Neural cell (in vitro differentiated cells): Measurements from ENCODE around the gene SIAE. TPM values are rescaled to one million over a fixed set of nuclear protein-coding genes. Genes with fewer than 3 reads are reported as not detected.

Source experiments
- H2AFZ ChIP-seq: fragments of 200-600, 300-800 bp; sonication (generic), shearing (Covaris generic); 2 replicates; pipeline ENCODE4 v1.6.0; 2014; ENCODE audit warnings: low read depth, mild to moderate bottlenecking, antibody characterized with exemption, low read length, moderate library complexity
- H3F3A ChIP-seq: fragments of 200-600 bp; shearing (Covaris generic); 2 replicates; pipeline ENCODE4 v1.6.1; 2016; ENCODE audit warnings: mild to moderate bottlenecking, moderate library complexity, mixed read lengths, antibody characterized with exemption, low read length; ENCODE audit not compliant: insufficient read depth, poor library complexity, severe bottlenecking
- H3K27ac ChIP-seq: fragments of 200-600, 300-800 bp; sonication (generic), shearing (Covaris generic); 2 replicates; pipeline ENCODE4 v1.5.1; 2014; ENCODE audit warnings: mild to moderate bottlenecking, low read length, moderate library complexity
- H3K27me3 ChIP-seq: fragments of 300-800, 200-600 bp; sonication (generic), shearing (Covaris generic); 2 replicates; pipeline ENCODE4 v1.6.0; 2014; ENCODE audit warnings: mild to moderate bottlenecking, low read depth, low read length, moderate library complexity; ENCODE audit not compliant: insufficient read depth
- H3K36me3 ChIP-seq: fragments of 300-800, 200-600 bp; sonication (generic), shearing (Covaris generic); 2 replicates; pipeline ENCODE4 v1.5.1; 2014; ENCODE audit warnings: mild to moderate bottlenecking, antibody characterized with exemption, low read length, moderate library complexity; ENCODE audit not compliant: insufficient read depth
- H3K4me2 ChIP-seq: fragments of 300-800, 200-600 bp; sonication (generic), shearing (Covaris generic); 2 replicates; pipeline ENCODE4 v1.6.0; 2014; ENCODE audit warnings: mild to moderate bottlenecking, low read length
- H3K4me3 ChIP-seq: fragments of 300-800, 200-600 bp; sonication (generic), shearing (Covaris generic); 2 replicates; pipeline ENCODE4 v1.5.1; 2014; ENCODE audit warnings: mild to moderate bottlenecking, low read length, moderate library complexity
- H3K79me2 ChIP-seq: fragments of 200-600 bp; shearing (Covaris generic); replicated peaks from 2 replicates; pipeline ENCODE4 v1.6.0; 2014; ENCODE audit warnings: mild to moderate bottlenecking, low read length, moderate library complexity; ENCODE audit not compliant: insufficient read depth
- H3K9ac ChIP-seq: fragments of 300-800, 200-600 bp; sonication (generic), shearing (Covaris generic); 2 replicates; pipeline ENCODE4 v1.6.1; 2016; ENCODE audit warnings: mild to moderate bottlenecking, low read length, mixed read lengths
- H3K9me2 ChIP-seq: fragments of 200-600 bp; shearing (Covaris generic); 2 replicates; pipeline ENCODE4 v1.6.1; 2016; ENCODE audit warnings: mild to moderate bottlenecking, low read length, mixed read lengths; ENCODE audit not compliant: insufficient read depth
- H3K9me3 ChIP-seq: fragments of 200-600, 300-800 bp; sonication (generic), shearing (Covaris generic); 2 replicates; pipeline ENCODE4 v1.6.1; 2016; ENCODE audit warnings: mild to moderate bottlenecking, mixed run types, low read length, moderate library complexity, mixed read lengths
- H4K20me1 ChIP-seq: fragments of 200-600 bp; shearing (Covaris generic); 2 replicates; pipeline ENCODE4 v1.6.1; 2016; ENCODE audit warnings: mild to moderate bottlenecking, mixed run types; ENCODE audit not compliant: insufficient read depth
- CTCF ChIP-seq: fragments of 450-650 bp; IDR thresholded peaks from 2 replicates; pipeline ENCODE4 v1.5.1; 2014; ENCODE audit warnings: antibody characterized with exemption, mild to moderate bottlenecking, moderate library complexity; ENCODE audit not compliant: poor library complexity, severe bottlenecking
- EP300 ChIP-seq: fragments of 450-650 bp; conservative IDR thresholded peaks from 2 replicates; pipeline ENCODE4 v1.6.1; 2014; ENCODE audit warnings: antibody characterized with exemption, mild to moderate bottlenecking, moderate library complexity; ENCODE audit not compliant: poor library complexity, severe bottlenecking
- EZH2 ChIP-seq: fragments of 200-600, 300-800 bp; shearing (Covaris generic), sonication (generic); IDR thresholded peaks from 2 replicates; pipeline ENCODE4 v1.6.1; 2014; ENCODE audit warnings: antibody characterized with exemption, low read length, borderline replicate concordance, mild to moderate bottlenecking; ENCODE audit not compliant: insufficient read depth, poor library complexity, severe bottlenecking
- MXI1 ChIP-seq: fragments of 450-650 bp; conservative IDR thresholded peaks from 2 replicates; pipeline ENCODE4 v1.6.1; 2014; ENCODE audit warnings: antibody characterized with exemption, mild to moderate bottlenecking; ENCODE audit not compliant: poor library complexity, severe bottlenecking
- POLR2AphosphoS5 ChIP-seq: IDR thresholded peaks from 2 replicates; pipeline ENCODE4 v1.6.1; 2012
- RAD21 ChIP-seq: fragments of 450-650 bp; conservative IDR thresholded peaks from 2 replicates; pipeline ENCODE4 v1.6.1; 2014; ENCODE audit warnings: antibody characterized with exemption, mild to moderate bottlenecking, moderate library complexity
- REST ChIP-seq: IDR thresholded peaks from 2 replicates; pipeline ENCODE4 v1.6.1; 2012; ENCODE audit warnings: borderline replicate concordance
- SMC3 ChIP-seq: fragments of 450-650 bp; conservative IDR thresholded peaks from 2 replicates; pipeline ENCODE4 v1.6.1; 2014; ENCODE audit warnings: antibody characterized with exemption, mild to moderate bottlenecking, moderate library complexity; ENCODE audit not compliant: poor library complexity
- TAF1 ChIP-seq: IDR thresholded peaks from 2 replicates; pipeline ENCODE4 v1.6.1; 2012; ENCODE audit warnings: low read depth
- polyA plus RNA-seq: library from polyadenylated mRNA; depleted of rRNA; stranded (reverse); fragments of >200 nt; gene quantifications from 2 replicates; pipeline ENCODE4 v1.2.3, GENCODE V29; 2014

The SIAE gene
- polyA plus RNA-seq, 1 donor from 2014 or later, result 4.0 TPM

- TF ChIP-seq CTCF (no peak), MXI1 (no peak), RAD21 (no peak)
- no peaks in the 10 kb centered on the region for H3K9me2 ChIP-seq
These were observed 34.4 kb downstream of the SIAE start for GRCh38 chr11:124639186-124639585.

GRCh38 chr11:124638500-124638899 lies 35.0 kb downstream of the SIAE start:
- H3K79me2 ChIP-seq, result no peaks in the 10 kb centered on the region
- no peaks in the 10 kb centered on the region for H3K9me2 ChIP-seq
- H3K36me3 ChIP-seq, result peaks cover 7% of the 10 kb centered on the region
- H3K27ac ChIP-seq, result no peak overlapping the region
- no peak overlapping the region for H2AFZ ChIP-seq
- H3K9me3 ChIP-seq, result no peaks in the 10 kb centered on the region
- no peaks in the 10 kb centered on the region for H3K27me3 ChIP-seq
- H3K4me2 ChIP-seq, result no peak overlapping the region
- H4K20me1 ChIP-seq, result no peaks in the 10 kb centered on the region
- H3K4me3 ChIP-seq, result no peak overlapping the region
- no peak overlapping the region for H3K9ac ChIP-seq
- TF ChIP-seq POLR2AphosphoS5 (no peak), REST (no peak), SMC3 (no peak), TAF1 (no peak), EZH2 (no peak), CTCF (no peak), RAD21 (no peak), MXI1 (no peak), EP300 (no peak)
- H3F3A ChIP-seq, result no peaks in the 10 kb centered on the region

More at GRCh38 chr11:124639186-124639585, 34.4 kb downstream of the SIAE start:
- Histone ChIP-seq H3K36me3 (peaks cover 4% of the 10 kb centered on the region), H3K79me2 (no peaks in the 10 kb centered on the region), H3F3A (no peaks in the 10 kb centered on the region), H3K9me3 (no peaks in the 10 kb centered on the region), H3K27ac (no peak overlapping the region), H3K27me3 (no peaks in the 10 kb centered on the region), H4K20me1 (no peaks in the 10 kb centered on the region), H3K4me2 (no peak overlapping the region), H3K4me3 (no peak overlapping the region), H3K9ac (no peak overlapping the region), H2AFZ (no peak overlapping the region)
